Omental fat pad (tissue), 4 donors: ENCODE results near the gene CYP4X1. TPM values are rescaled to one million over a fixed set of nuclear protein-coding genes. Genes with fewer than 3 reads are reported as not detected.
"Not testable (repeated sequence)": the region's sequence is repeated elsewhere in the genome, so short reads cannot be mapped to it uniquely, and the experiment has no call there.

Experiments
- ATAC-seq: fragments of 150-250 bp; one replicate; pipeline ENCODE4 v1.9.1; 2016; ENCODE audit warnings: mild to moderate bottlenecking, moderate library complexity; ENCODE audit not compliant: low FRiP score
- DNase-seq: peaks from one replicate; pipeline ENCODE4 v3.0.0-alpha.2; 2019; ENCODE audit warnings: low spot score
- small RNA-seq: library from RNA; depleted of rRNA; stranded (forward); fragments of <200 nt; gene quantifications from one replicate; pipeline ENCODE3, GENCODE V24; 2016
- total RNA-seq, 4 donors: library from RNA; depleted of rRNA; stranded (reverse); fragments of >200 nt; gene quantifications; one replicate each; pipeline ENCODE4 v1.1.0, GENCODE V29; 2016
- TF ChIP-seq, protein P1 (sequence below), 3 donors: fragments of 450-650 bp; IDR thresholded peaks; one replicate each; pipeline ENCODE4 v1.5.1; 2016 to 2017; ENCODE audit warnings: antibody characterized with exemption in 3 of 3, mild to moderate bottlenecking in 3 of 3, moderate library complexity in 2 of 3

CYP4X1 gene
- total RNA-seq, 4 donors from 2014 or later, result 6.5 to 46.0 (median 16.3) TPM

DNA sequence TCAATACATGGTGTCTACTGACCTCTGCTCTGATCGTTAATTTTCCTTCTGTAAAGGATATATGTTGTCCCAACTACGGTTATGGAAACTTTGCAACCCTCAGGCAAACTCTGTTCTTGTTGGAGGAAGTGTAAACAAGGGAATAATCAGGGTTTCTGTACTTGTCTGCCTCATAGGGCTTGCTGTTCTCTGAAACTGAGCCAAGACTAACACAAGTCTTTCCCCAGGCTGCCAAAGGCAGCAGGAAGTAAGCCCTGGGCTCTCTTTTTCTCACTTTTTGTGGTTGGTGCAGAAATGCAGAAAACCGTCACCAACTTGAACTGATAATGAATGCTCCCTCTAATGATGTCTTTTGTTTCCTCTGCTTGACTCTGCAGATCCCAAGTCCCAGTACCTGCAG lies 7.6 kb downstream of the CYP4X1 start:
- TF ChIP-seq, protein P1, sequence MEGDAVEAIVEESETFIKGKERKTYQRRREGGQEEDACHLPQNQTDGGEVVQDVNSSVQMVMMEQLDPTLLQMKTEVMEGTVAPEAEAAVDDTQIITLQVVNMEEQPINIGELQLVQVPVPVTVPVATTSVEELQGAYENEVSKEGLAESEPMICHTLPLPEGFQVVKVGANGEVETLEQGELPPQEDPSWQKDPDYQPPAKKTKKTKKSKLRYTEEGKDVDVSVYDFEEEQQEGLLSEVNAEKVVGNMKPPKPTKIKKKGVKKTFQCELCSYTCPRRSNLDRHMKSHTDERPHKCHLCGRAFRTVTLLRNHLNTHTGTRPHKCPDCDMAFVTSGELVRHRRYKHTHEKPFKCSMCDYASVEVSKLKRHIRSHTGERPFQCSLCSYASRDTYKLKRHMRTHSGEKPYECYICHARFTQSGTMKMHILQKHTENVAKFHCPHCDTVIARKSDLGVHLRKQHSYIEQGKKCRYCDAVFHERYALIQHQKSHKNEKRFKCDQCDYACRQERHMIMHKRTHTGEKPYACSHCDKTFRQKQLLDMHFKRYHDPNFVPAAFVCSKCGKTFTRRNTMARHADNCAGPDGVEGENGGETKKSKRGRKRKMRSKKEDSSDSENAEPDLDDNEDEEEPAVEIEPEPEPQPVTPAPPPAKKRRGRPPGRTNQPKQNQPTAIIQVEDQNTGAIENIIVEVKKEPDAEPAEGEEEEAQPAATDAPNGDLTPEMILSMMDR (IDR thresholded peaks at IDR 0.05), result no peak
- no peak for ATAC-seq
- DNase-seq, result no peak

DNA sequence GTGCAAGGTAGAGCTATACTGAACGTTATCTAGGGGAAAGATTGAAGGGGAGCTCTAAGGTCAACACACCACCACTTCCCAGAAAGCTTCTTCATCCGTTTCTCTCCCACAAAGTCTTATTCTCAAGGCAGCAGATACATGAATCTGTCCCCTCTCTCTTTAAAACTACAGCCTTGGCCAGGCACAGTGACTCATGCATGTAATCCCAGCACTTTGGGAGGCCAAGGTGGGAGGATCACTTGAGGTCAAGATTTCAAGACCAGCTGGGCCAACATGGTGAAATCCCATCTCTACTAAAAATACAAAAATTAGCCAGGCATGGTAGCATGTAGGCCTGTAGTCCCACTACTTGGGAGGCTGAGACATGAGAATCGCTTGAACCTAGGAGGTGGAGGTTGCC lies 8.1 kb downstream of the CYP4X1 start:
- TF ChIP-seq, protein P1 (IDR thresholded peaks at IDR 0.05), result no peak
- DNase-seq (no peak), ATAC-seq (no peak)

GRCh38 chr1:47036764-47037163 lies 13.3 kb downstream of the CYP4X1 start:
- DNase-seq, result no peak
- no peak for ATAC-seq
- TF ChIP-seq, protein P1 (IDR thresholded peaks at IDR 0.05), result no peak

DNA sequence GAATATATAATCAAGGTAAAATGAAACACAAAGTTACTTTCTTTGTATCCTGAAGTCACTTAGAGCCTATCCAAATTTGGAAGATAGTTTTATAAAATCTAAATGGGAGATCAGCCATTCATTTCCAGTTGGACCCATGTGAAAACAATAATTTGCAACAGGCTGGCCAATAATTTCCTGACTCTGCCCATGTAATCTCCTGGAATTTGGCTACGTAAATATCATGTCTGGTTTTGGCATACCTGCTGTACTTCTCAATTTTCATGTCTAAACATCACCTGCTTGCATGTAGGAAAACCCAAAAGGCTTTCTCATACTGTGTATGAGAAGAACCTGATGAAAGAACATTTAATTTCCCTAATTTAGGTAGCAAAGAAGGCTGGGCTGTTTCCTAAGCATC lies 35.9 kb downstream of the CYP4X1 start:
- DNase-seq, result no peak
- no peak for ATAC-seq
- TF ChIP-seq, protein P1 (IDR thresholded peaks at IDR 0.05), result no peak

DNA sequence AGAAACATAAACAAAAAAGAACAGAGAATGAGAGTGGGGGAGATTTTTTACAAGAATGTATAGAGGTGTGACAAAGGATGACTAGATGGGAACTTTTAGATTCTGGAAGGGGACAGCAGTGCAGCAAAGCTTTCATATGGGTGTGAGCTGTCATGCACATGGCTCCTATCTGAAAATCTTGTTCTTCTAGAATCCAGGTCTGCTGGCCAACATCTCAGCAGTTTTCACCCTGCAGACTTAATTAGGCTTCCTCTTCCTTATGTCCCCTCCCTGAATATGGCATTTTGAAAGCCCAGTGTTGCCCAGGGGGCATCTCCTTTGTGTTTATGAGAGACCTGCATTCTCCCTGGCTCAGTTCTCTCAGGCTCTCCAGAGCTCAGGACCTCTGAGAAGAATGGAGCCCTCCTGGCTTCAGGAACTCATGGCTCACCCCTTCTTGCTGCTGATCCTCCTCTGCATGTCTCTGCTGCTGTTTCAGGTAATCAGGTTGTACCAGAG lies 43.7 kb downstream of the CYP4X1 start, which contains the start of gene CYP4Z1:
TSS of gene CYP4Z1 (plus strand) at position 135 of the 498 bp plus-strand sequence. CDS start at position 395, 260 bp downstream.
- no peak for DNase-seq
- no peak for ATAC-seq
- TF ChIP-seq, protein P1 (IDR thresholded peaks at IDR 0.05), result no peak

DNA sequence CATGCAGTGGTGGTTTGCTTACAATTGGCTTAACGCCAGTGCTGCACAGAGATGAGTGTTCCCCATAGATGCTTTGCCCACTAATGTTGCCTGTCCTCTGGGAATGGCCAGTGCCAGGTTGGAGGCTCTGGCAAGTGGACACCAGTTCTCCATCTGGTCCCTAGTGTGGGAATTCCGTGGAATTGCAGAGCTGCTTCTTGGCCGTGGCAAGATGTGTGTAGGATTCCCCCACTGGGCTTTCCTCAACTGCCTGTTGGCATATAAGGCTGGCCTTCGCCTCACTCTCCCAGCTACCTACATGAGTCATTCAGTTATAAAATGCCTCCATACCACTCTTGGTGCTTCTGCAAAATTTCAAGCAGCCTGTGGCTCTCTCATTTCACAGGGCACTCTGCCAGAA lies 45.6 kb downstream of the CYP4X1 start:
- ATAC-seq, result peak; percentile 76
- DNase-seq, result not testable (repeated sequence)

GRCh38 chr1:47069509-47069908 lies 46.0 kb downstream of the CYP4X1 start:
- not testable (repeated sequence) for ATAC-seq, DNase-seq

GRCh38 chr1:47089356-47089755 lies 65.9 kb downstream of the CYP4X1 start:
- not testable (repeated sequence) for ATAC-seq
- DNase-seq, result peak; percentile 30

DNA sequence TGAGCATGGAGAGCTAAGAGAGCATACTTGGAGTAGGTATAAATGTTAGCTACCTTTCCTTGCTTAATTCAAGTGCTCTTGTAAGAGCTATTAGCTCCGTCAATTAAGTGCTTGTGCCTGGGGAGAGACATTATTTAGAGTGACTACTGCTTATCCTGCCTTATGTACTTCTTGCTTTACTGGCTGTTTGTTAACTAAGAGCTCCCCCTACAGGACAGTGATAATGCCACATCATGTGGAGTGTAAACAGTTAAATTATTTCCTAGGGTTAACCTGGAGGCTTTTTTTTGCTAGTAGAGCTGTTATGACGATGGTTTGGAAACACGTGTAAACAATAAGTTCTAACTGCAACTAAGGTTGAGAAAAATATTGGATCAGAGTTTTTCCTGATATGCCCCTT lies 68.0 kb downstream of the CYP4X1 start:
- ATAC-seq, result not testable (repeated sequence)

More for the DNA sequence above, 68.0 kb downstream of the CYP4X1 start:
- DNase-seq, result not testable (repeated sequence)

Small RNA genes within 50 kb of the gene (small RNA-seq; reads per million reads assigned to genes)
- gene CYP4A27P (not detected), gene CYP4A43P (not detected), gene CYP4A44P (not detected)

Other genes starting within 250 kb of the CYP4X1 start
- gene CYP4B1, start 224.6 kb upstream of the CYP4X1 start, total RNA-seq, result 100 to 1,000 TPM; 188 to 420 (median 269) TPM
- under 1 TPM in 1 of 4 donors, not detected in 3; 0.79 TPM for gene CYP4A11, start 82.2 kb upstream of the CYP4X1 start, total RNA-seq
- 10 to 100 TPM in 1 of 4 donors, 1 to 10 TPM in 3; 2.5 to 14.0 (median 4.8) TPM for gene CYP4Z1, start 43.6 kb downstream of the CYP4X1 start, total RNA-seq
- 1 to 10 TPM in 2 of 4 donors, under 1 TPM in 2; 0.72 to 5.8 (median 0.97) TPM for gene CYP4A22, start 113.8 kb downstream of the CYP4X1 start, total RNA-seq
- 100 to 1,000 TPM in 1 of 4 donors, 10 to 100 TPM in 2, 1 to 10 TPM in 1; 2.8 to 131 (median 25.3) TPM for gene PDZK1IP1, start 166.4 kb downstream of the CYP4X1 start, total RNA-seq
- gene TAL1, start 208.6 kb downstream of the CYP4X1 start, total RNA-seq, result 10 to 100 TPM in 1 of 4 donors, 1 to 10 TPM in 3; 2.4 to 21.1 (median 5.1) TPM